Measurements from ENCODE around the gene CCL5.

The CCL5 gene

DNA sequence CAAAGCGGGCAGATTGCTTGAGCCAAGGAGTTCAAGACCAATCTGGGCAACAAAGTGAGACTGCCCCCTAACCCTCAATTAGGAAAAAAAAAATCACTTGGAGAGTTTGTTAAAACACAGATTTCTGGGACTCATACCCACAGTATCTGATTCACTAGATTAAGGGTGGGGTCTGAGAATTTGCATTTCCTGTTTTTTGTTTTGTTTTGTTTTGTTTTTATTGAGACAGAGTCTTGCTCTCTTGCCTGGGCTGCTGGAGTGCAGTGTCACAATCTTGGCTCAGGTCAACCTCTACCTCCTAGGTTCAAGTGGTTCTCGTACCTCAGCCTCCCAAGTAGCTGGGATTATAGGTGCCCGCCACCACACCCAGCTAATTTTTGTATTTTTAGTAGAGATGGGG lies 12.6 kb downstream of the CCL5 start:
- no peak for ATAC-seq
- no peak for DNase-seq

GRCh38 chr17:35866341-35866950 lies 13.7 kb downstream of the CCL5 start:
- ATAC-seq: no peak
- no peak for DNase-seq

DNA sequence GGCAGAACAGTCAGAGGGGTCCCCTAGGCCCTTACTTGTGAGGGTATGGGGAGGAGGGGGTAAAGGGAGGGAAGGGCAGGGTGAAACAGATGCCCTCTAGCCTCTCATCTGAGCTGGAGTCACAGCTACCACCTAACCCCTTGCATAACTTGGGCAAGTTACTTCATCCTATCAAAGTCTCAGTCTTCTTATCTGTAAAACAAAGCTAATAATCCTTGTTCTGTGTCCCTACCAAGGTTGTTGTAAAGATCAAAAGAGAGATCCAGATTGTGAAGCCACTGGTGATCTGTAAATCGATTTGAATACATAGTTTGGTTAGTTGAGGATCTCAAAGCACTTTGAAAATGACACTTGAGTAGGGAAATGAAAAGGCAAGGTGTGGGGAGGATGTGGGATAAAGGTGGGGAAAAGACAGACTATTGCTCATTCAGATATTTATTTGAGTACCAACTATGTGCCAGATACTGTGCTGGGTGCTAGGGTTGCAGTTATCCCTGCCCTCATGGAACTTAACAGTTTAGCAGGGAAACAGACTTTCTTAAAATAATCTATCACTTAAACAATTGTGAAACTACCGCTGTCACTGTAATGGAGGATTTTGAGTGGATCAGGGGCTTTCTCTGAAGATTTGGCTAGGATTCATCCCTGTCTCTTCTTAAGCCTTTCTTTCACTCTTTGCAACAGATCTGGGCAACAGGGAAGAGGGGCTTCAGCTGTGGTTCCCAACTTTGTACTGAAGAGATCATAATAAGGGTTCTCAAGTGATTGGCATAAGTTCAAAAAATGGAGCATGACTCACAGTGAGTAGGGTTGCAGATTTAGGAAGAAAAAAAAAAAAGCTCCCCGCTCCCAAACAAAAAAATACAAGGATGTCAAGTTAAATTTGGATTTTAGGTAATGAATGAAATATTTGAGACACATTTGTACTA lies 14.5 kb downstream of the CCL5 start:
- ATAC-seq: no peak
- DNase-seq: no peak

GRCh38 chr17:35864853-35865252 lies 15.3 kb downstream of the CCL5 start:
- ATAC-seq: no peak
- no peak for DNase-seq

GRCh38 chr17:35856603-35857002 lies 23.6 kb downstream of the CCL5 start:
- DNase-seq (no peak), ATAC-seq (peak; percentile 59)

DNA sequence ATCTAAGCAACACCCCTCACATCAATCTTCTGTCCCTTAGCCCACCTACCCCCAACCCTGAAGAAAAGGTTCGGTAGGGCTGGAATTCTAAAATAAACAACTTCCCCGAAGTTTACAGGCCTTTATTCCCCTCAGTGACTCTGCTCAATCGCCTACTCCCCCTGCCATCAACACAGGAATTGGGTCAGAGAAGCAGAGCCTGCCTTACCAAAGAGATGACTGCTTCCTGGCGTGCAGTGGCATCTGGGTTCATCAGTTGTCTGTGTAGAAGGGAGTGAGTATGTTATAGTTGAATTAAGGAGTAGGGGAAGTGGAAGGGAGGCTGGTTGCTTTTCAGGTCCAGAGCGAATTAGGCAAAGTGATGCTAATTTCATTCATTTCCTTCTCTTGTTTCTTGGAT lies 24.2 kb downstream of the CCL5 start:
- no peak for ATAC-seq
- no peak for DNase-seq

DNA sequence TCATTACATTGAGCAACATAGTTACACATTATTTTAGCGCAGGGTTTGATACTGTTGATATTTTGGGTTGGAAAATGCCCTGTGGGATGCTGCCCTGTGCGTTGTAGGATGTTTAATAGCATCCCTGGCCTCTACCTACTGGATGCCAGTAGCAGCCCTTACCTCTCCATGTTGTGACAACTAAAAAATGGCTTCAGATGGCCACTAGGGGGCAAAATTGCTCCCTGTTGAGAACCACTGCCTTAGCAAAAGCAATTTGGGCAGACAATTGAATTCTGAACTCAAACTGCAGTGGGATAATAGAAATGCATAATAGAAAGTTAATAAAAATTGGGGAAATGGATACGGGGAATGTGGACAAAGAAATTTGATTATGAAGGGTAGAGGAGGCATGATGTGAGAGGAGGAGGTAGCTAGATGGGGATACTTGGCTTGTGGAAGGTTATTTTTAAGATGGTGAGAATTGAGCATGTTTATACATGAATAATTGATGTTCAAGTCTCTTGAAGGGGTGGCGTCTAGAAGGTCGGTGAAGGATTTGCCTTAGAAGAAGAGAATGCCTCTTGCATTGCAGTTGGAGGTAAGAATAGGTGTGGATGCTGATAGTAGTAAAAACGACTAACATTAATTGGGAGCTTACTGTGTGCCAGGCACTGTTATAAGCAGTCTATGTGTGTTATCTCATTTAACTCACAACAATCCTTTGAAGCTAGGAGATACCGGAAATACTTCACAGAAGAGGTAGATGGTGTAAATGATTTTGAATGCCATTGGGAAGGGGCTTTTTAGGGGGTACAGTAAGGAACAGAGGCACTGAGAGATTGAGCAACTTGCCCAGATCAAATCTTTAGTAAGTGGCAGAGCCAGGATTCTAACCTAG lies 30.5 kb downstream of the CCL5 start:
- peak; percentile 75 for ATAC-seq
- peak; percentile 61 for DNase-seq

GRCh38 chr17:35847633-35848373 lies 32.4 kb downstream of the CCL5 start:
- no peak for ATAC-seq

DNA sequence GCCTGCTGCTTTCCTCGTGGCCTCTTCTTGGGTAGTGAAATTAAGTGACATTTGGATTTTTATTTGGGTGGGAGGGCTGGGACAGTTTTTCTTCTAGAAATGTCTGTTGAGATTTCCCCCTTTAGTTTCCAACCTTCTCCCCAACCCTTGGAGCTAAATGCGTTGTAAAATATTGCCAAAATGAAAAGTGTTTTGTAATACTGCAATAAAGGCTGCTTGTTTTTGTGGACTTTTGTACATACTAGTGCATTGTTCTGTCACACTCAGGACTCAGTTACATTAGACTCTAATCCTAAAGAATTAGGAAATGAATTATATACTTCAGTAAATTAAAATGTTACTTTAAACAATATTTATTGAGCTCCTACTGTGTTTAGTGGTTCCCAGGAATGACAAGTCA lies 33.2 kb downstream of the CCL5 start:
- DNase-seq (no peak), ATAC-seq (no peak)

More at GRCh38 chr17:35847633-35848373, 32.4 kb downstream of the CCL5 start:
- no peak for DNase-seq

- DNase-seq (no peak), ATAC-seq (no peak)
These were observed 33.9 kb downstream of the CCL5 start for GRCh38 chr17:35846055-35846809.

GRCh38 chr17:35844547-35844946 lies 35.6 kb downstream of the CCL5 start:
- no peak for DNase-seq

DNA sequence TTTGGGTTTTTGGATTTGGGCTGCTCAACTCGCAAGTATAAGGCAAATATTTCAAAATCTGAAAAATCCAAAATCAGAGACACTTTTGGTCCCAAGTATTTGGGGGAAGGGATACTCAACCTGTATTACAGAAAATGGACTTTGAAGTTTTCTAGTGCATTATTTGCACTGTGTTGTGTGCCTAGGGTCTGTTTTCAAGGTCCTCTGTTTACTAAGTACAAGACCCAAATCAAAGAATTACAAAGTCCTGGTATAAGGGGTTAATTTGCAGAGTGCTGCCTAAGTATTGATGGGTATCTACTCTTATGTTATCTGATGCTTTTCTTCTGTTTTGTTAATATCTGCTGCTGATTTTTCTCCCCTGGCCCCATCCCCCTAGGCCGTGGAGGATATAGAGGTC lies 36.5 kb downstream of the CCL5 start:
- DNase-seq (no peak), ATAC-seq (no peak)

More at GRCh38 chr17:35844547-35844946, 35.6 kb downstream of the CCL5 start:
- no peak for ATAC-seq

DNA sequence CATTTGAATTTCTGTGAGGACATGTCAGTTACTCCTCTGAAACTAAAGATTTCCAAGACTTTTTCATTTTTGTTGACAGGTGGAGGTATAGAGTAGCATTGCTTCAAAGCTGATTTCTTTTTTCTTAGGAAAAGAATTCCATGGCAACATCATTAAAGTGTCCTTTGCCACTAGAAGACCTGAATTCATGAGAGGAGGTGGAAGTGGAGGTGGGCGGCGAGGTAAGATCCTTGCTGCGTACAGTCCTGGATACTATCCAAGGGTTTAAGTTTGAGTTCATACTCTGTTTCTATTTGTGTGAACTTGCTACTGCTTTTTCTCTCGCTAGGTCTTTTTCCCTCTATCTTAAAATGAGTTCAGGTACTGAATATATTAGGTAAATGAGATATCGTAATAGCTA lies 37.9 kb downstream of the CCL5 start:
- ATAC-seq: no peak
- no peak for DNase-seq

DNA sequence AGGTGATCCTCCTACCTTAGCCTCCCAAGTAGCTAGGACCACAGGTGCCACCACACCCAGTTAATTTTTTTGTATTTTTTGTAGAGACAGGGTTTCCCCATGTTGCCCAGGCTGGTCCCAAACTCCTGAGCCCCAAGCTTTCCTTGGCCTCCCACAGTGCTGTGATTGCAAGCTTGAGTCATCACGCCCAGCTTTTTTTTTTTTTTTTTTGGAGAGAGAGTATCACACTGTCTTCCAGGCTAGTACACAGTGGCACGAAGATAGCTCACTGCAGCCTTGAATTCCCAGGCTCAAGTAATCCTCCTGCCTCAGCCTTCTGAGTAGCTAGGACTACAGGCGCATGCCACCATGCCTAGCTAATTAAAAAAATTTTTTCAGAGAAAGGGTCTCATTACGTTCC lies 38.7 kb downstream of the CCL5 start:
- DNase-seq: no peak
- ATAC-seq: no peak

DNA sequence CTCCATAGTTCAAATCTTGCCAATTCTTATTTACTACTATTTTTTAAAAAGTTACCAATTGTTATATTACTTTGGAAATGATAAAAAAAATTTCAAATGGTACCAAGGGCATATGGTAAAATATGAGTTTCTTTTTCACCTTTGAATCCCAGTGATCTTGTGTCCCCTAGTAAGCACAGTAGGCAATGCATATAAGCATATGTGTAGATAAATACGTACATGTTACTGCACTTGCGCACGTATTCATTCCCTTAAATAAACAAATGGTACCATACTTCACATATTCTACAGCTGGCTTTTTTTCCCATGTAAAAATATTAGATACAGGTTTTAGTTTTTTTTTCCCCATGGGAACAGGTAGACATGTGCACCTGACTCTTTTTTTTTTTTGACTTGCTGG lies 39.1 kb downstream of the CCL5 start:
- ATAC-seq: no peak

GRCh38 chr17:35825206-35825605 lies 55.0 kb downstream of the CCL5 start:
- no peak for DNase-seq
- no peak for ATAC-seq

More for the DNA sequence above, 39.1 kb downstream of the CCL5 start:
- no peak for DNase-seq

Measured in stimulated activated naive CD8-positive, alpha-beta T cell treated with anti-CD3 and anti-CD28 coated beads, Interleukin-15, Interleukin-2, amounts not matched to agents 100 U/mL and 50 U/mL, for 24 hours (primary cell).